HepG2 (cell line): ENCODE data around the gene FBXO5. TPM values are rescaled to one million over a fixed set of nuclear protein-coding genes. Genes with fewer than 3 reads are reported as not detected.
A peak's percentile ranks its signal among the peaks of the same experiment; 100 is the strongest.

ENCODE experiments used
- ATAC-seq: fragments of 200-7000 bp; cut with Tn5 transposase; 3 replicates; pipeline ENCODE4 v1.9.1; 2020; ENCODE audit warnings: mild to moderate bottlenecking, moderate library complexity
- BruUV-seq: library from RNA; stranded (reverse); fragments of 400-500 nt; replicated peaks from 2 replicates; lab custom pipeline; 2021; lab: Mats Ljungman, UMichigan
- CTCF ChIA-PET: fragments of 300-600 bp; formaldehyde crosslinking; extraction: SDS; loops from one replicate; lab custom pipeline; 2021; ENCODE audit warnings: low total read pairs, inconsistent platforms, low intra/inter-chr PET ratio; lab: Yijun Ruan, JAX
- POLR2A ChIA-PET: fragments of 350-600 bp; sonication (Branson Sonifier 250); formaldehyde crosslinking; loops from one replicate; lab custom pipeline; 2020; ENCODE audit warnings: antibody characterized with exemption, inconsistent platforms; lab: Yijun Ruan, JAX
- DNase-seq: peaks from one replicate; pipeline ENCODE4 v3.0.0-alpha.2; 2015; ENCODE audit warnings: low spot score
- FAIRE-seq: peaks from 3 replicates; lab custom pipeline; 2011; peaks lifted over from hg19 to GRCh38; lab: Jason Lieb, UNC
- H2AFZ ChIP-seq: one replicate; pipeline ENCODE4 v1.6.1; 2011; ENCODE audit warnings: low read length, inconsistent platforms
- H3K27ac ChIP-seq: fragments of 300-600 bp; 3 replicates; pipeline ENCODE4 v1.8.0; 2011; ENCODE audit warnings: mixed run types, mild to moderate bottlenecking, mixed read lengths, low read length, inconsistent platforms; ENCODE audit not compliant: insufficient read depth; ENCODE audit errors: extremely low read length
- H3K27me3 ChIP-seq, 2 experiments: fragments of 200-600 bp in 1 of 2; 2 replicates in 1 of 2; 3 replicates in 1 of 2; pipeline versions ENCODE4 v1.6.0 to v1.8.0; 2011; ENCODE audit warnings: low read length in 2 of 2, mild to moderate bottlenecking in 2 of 2, moderate library complexity in 2 of 2, inconsistent platforms in 1 of 2; ENCODE audit not compliant: insufficient read depth in 2 of 2, control insufficient read depth in 1 of 2
- H3K36me3 ChIP-seq, 2 experiments: fragments of 200-600 bp in 1 of 2; replicated peaks in 1 of 2; 2 replicates in 1 of 2; 3 replicates in 1 of 2; pipeline versions ENCODE4 v1.5.1 to v1.8.0; 2011; ENCODE audit warnings: low read length in 2 of 2, inconsistent platforms in 1 of 2; ENCODE audit not compliant: insufficient read depth in 2 of 2, control insufficient read depth in 1 of 2
- H3K4me1 ChIP-seq: 2 replicates; pipeline ENCODE4 v1.5.1; 2012; ENCODE audit warnings: low read length, inconsistent platforms; ENCODE audit not compliant: insufficient read depth
- H3K4me2 ChIP-seq: 2 replicates; pipeline ENCODE4 v1.6.0; 2011; ENCODE audit warnings: low read depth, low read length, inconsistent platforms
- H3K4me3 ChIP-seq, 3 experiments: fragments of 200-600 bp in 1 of 3; sonication (generic), shearing (Covaris generic) in 1 of 3; replicated peaks in 1 of 3; 2 replicates each; pipeline ENCODE4 v1.5.1; 2011 to 2016; ENCODE audit warnings: low read length in 3 of 3, inconsistent platforms in 2 of 3, low read depth in 2 of 3, mild to moderate bottlenecking in 2 of 3, control low read depth in 1 of 3, mixed read lengths in 1 of 3; ENCODE audit not compliant: insufficient read depth in 1 of 3
- H3K79me2 ChIP-seq: one replicate; pipeline ENCODE4 v1.6.1; 2011; ENCODE audit warnings: low read length, inconsistent platforms; ENCODE audit not compliant: insufficient read depth
- H3K9ac ChIP-seq: 2 replicates; pipeline ENCODE4 v1.6.0; 2011; ENCODE audit warnings: mild to moderate bottlenecking, low read depth, low read length, inconsistent platforms; ENCODE audit not compliant: insufficient read depth
- H3K9me3 ChIP-seq: 2 replicates; pipeline ENCODE4 v1.5.1; 2012; ENCODE audit warnings: mild to moderate bottlenecking, low read length
- H4K20me1 ChIP-seq: 2 replicates; pipeline ENCODE4 v1.6.0; 2011; ENCODE audit warnings: inconsistent platforms, mild to moderate bottlenecking, low read length, moderate library complexity; ENCODE audit not compliant: insufficient read depth
- CCAR2 ChIP-seq: fragments of 200-400 bp; formaldehyde crosslinking; optimal IDR thresholded peaks from 2 replicates; pipeline ENCODE3; 2018; ENCODE audit warnings: low read depth, mild to moderate bottlenecking, low read length, moderate library complexity
- CSRNP1 ChIP-seq: sonication (generic); formaldehyde crosslinking; IDR thresholded peaks from 2 replicates; pipeline ENCODE4 v1.8.1; 2023; ENCODE audit warnings: mild to moderate bottlenecking, missing genetic modification reagents
- DNMT3B ChIP-seq: conservative IDR thresholded peaks from 2 replicates; pipeline ENCODE4 v1.6.1; 2016; ENCODE audit warnings: missing biosample characterization, control low read depth
- FOXC1 ChIP-seq: sonication (generic); formaldehyde crosslinking; IDR thresholded peaks from 2 replicates; pipeline ENCODE4 v1.8.0; 2022; ENCODE audit warnings: mild to moderate bottlenecking, missing genetic modification reagents, borderline replicate concordance
- HNRNPLL ChIP-seq: fragments of 200-400 bp; formaldehyde crosslinking; IDR thresholded peaks from 2 replicates; pipeline ENCODE4 v1.6.1; 2017; ENCODE audit warnings: mild to moderate bottlenecking, low read depth, low read length; ENCODE audit not compliant: poor library complexity, severe bottlenecking
- NFIC ChIP-seq: IDR thresholded peaks from 2 replicates; pipeline ENCODE4 v1.6.1; 2012; ENCODE audit warnings: mild to moderate bottlenecking, low read length, inconsistent platforms
- POGZ ChIP-seq: sonication (generic); formaldehyde crosslinking; IDR thresholded peaks from 2 replicates; pipeline ENCODE4 v1.4.0; 2020; ENCODE audit warnings: mild to moderate bottlenecking, missing genetic modification reagents
- SRSF1 ChIP-seq: fragments of 200-400 bp; formaldehyde crosslinking; optimal IDR thresholded peaks from 2 replicates; pipeline ENCODE3; 2017; ENCODE audit warnings: mild to moderate bottlenecking, low read depth, low read length, moderate library complexity
- TBL1XR1 ChIP-seq: fragments of 150-350 bp; IDR thresholded peaks from 2 replicates; pipeline ENCODE4 v1.6.1; 2014; ENCODE audit warnings: borderline replicate concordance, low read length; ENCODE audit not compliant: partially characterized antibody
- ZFY ChIP-seq: sonication (generic); formaldehyde crosslinking; IDR thresholded peaks from 2 replicates; pipeline ENCODE4 v1.4.0; 2020; ENCODE audit warnings: missing genetic modification reagents
- ZNF329 ChIP-seq: sonication (generic); formaldehyde crosslinking; IDR thresholded peaks from 2 replicates; pipeline ENCODE4 v1.9.0; 2021; ENCODE audit warnings: low read depth, mild to moderate bottlenecking, missing genetic modification reagents
- ZNF569 ChIP-seq: sonication (generic); formaldehyde crosslinking; IDR thresholded peaks from 2 replicates; pipeline ENCODE4 v1.5.0; 2020; ENCODE audit warnings: mild to moderate bottlenecking, missing genetic modification reagents, moderate library complexity, borderline replicate concordance
- ZSCAN12 ChIP-seq: sonication (generic); formaldehyde crosslinking; IDR thresholded peaks from 2 replicates; pipeline ENCODE4 v1.9.0; 2021; ENCODE audit warnings: mild to moderate bottlenecking, missing genetic modification reagents
- ZUFSP ChIP-seq: sonication (generic); formaldehyde crosslinking; IDR thresholded peaks from 2 replicates; pipeline ENCODE4 v1.9.0; 2021; ENCODE audit warnings: missing genetic modification reagents, mild to moderate bottlenecking, borderline replicate concordance
- WGBS: methylation state at CpG from one replicate; pipeline ENCODE4 v1.1.6; 2017; ENCODE audit warnings: low lambda C conversion rate; 5-methylcytosine and 5-hydroxymethylcytosine counted together
- in situ Hi-C: cut with HindIII; loops from 2 replicates; pipeline ENCODE4 v1.10.0; 2017; ENCODE audit warnings: low pct_unique_long_range_greater_than_20kb; ENCODE audit not compliant: extremely low pct_ligation_motif_present
- intact Hi-C: fragments of 100-400 bp; cut with micrococcal nuclease; formaldehyde crosslinking; loops from one replicate; pipeline ENCODE4 v1.10.0; 2022; ENCODE audit not compliant: unreplicated experiment
- polyA plus RNA-seq, 8 experiments: library from polyadenylated mRNA; depleted of rRNA in 3 of 8; stranded (reverse) in 7 of 8; unstranded in 1 of 8; fragments of >200 nt; fragmentation: Illumina TruSeq in 4 of 8; extraction: Trizol in 4 of 8; gene quantifications; 2 replicates each; pipeline versions ENCODE4 v1.2.1 to v1.2.3, GENCODE V29; 2011 to 2016; ENCODE audit warnings: low read depth in 4 of 8, missing spikeins in 1 of 8, mixed read lengths in 1 of 8; ENCODE audit not compliant: insufficient read depth in 1 of 8
- total RNA-seq, 5 experiments: library from RNA; depleted of rRNA; stranded (reverse); fragments of >200 nt; fragmentation: Illumina TruSeq; extraction: Trizol; gene quantifications; 2 replicates each; pipeline ENCODE4 v1.2.3, GENCODE V29; 2016; ENCODE audit warnings: low read depth in 1 of 5

Gene FBXO5
- total and polyA plus RNA-seq, 2 of the 13 experiments (the other 11 are each of a cell fraction or from before 2014, with no cell fraction given) = 15.8 to 41.5 TPM

- TF ChIP-seq ZUFSP = no peak
These were observed 3.7 kb downstream of the FBXO5 start (continued) for GRCh38 chr6:152979116-152979515.

GRCh38 chr6:152978058-152978457 lies 4.8 kb downstream of the FBXO5 start:
- Histone ChIP-seq H3K9me3 (no peaks in the 10 kb centered on the region), H4K20me1 (peaks cover 40% of the 10 kb centered on the region), H2AFZ (no peak overlapping the region), H3K79me2 (peaks cover 91% of the 10 kb centered on the region), H3K4me2 (0 out of 2 replicates have a peak overlapping the region, but pooled peaks have one; percentile 0), H3K4me1 (peaks cover 77% of the 10 kb centered on the region), H3K27ac (no peak overlapping the region), H3K36me3 (peaks cover 13 to 49% of the 10 kb centered on the region in 2 experiments), H3K9ac (no peak overlapping the region), H3K27me3 (no peaks in the 10 kb centered on the region), H3K4me3 (no peak overlapping the region)
- ChIA-PET CTCF (no interaction called here), POLR2A (no interaction called here)
- intact Hi-C loops = no loop called here
- whole genome bisulfite sequencing = 89% methylated on average over 3 of the region's 3 CpGs
- no TSS peak for BruUV-seq
- in situ Hi-C loops = loop anchor here (25.0 kb wide), 1 partner anchor 691 kb away; no protein-coding TSS in a partner anchor
- ATAC-seq = no peak
- TF ChIP-seq NFIC (no peak), POGZ (CRISPR knock-in tag) (no peak), FOXC1 (no peak), HNRNPLL (no peak), ZNF569 (CRISPR knock-in tag) (no peak), CSRNP1 (CRISPR knock-in tag) (no peak), ZNF329 (no peak), ZFY (no peak), CCAR2 (no peak), ZSCAN12 (CRISPR knock-in tag) (no peak), SRSF1 (no peak), DNMT3B (CRISPR knock-in tag) (no peak), TBL1XR1 (no peak)
- DNase-seq = no peak
- FAIRE-seq = no peak
